AG09309 (cell line): ENCODE data around the gene SLC12A6.
A peak's percentile ranks its signal among the peaks of the same experiment; 100 is the strongest.

Experiments used
- DNase-seq: peaks from one replicate; pipeline ENCODE4 v3.0.0-alpha.2; 2010; ENCODE audit warnings: low read depth
- H3K4me3 ChIP-seq: 2 replicates; pipeline ENCODE4 v1.5.1; 2011; ENCODE audit warnings: mild to moderate bottlenecking, low read depth, low read length, moderate library complexity; ENCODE audit not compliant: control insufficient read depth
- TF ChIP-seq, protein P1 (sequence below): IDR thresholded peaks from 2 replicates; pipeline ENCODE4 v1.5.1; 2011; ENCODE audit warnings: mild to moderate bottlenecking, low read depth, low read length, inconsistent platforms; ENCODE audit not compliant: insufficient read depth, control insufficient read depth; ENCODE audit errors: missing control alignments

SLC12A6 gene

GRCh38 chr15:34246276-34246976, 91.2 kb downstream of the SLC12A6 start:
- DNase-seq: no peak
- TF ChIP-seq, protein P1, sequence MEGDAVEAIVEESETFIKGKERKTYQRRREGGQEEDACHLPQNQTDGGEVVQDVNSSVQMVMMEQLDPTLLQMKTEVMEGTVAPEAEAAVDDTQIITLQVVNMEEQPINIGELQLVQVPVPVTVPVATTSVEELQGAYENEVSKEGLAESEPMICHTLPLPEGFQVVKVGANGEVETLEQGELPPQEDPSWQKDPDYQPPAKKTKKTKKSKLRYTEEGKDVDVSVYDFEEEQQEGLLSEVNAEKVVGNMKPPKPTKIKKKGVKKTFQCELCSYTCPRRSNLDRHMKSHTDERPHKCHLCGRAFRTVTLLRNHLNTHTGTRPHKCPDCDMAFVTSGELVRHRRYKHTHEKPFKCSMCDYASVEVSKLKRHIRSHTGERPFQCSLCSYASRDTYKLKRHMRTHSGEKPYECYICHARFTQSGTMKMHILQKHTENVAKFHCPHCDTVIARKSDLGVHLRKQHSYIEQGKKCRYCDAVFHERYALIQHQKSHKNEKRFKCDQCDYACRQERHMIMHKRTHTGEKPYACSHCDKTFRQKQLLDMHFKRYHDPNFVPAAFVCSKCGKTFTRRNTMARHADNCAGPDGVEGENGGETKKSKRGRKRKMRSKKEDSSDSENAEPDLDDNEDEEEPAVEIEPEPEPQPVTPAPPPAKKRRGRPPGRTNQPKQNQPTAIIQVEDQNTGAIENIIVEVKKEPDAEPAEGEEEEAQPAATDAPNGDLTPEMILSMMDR: no peak
- H3K4me3 ChIP-seq: no peak overlapping the region

- DNase-seq: no peak
- H3K4me3 ChIP-seq: no peak overlapping the region
- TF ChIP-seq, protein P1: no peak
Observed at GRCh38 chr15:34243226-34243625, 94.4 kb downstream of the SLC12A6 start.

DNA sequence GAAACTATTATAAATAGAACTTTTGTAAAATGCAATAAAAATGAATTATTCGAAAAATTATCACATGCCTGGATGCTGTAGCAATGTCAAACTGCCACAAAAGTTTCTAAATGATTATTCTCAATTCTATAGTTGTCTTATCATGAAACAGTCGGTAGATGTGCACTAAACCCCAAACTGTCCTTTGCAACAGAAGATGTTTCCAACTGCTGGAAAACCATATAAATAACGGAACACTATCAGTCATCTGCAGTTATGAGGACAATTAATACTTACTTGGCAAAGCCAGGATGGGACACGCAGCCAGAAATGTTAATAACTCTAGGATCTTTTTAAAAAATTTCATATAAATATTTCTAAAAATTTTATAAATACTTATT, 95.3 kb downstream of the SLC12A6 start:
- no peak overlapping the region for H3K4me3 ChIP-seq
- TF ChIP-seq, protein P1: no peak
- no peak for DNase-seq

GRCh38 chr15:34241376-34242330, 95.9 kb downstream of the SLC12A6 start:
- H3K4me3 ChIP-seq: no peak overlapping the region
- TF ChIP-seq, protein P1: peak; percentile 63
- DNase-seq: no peak

DNA sequence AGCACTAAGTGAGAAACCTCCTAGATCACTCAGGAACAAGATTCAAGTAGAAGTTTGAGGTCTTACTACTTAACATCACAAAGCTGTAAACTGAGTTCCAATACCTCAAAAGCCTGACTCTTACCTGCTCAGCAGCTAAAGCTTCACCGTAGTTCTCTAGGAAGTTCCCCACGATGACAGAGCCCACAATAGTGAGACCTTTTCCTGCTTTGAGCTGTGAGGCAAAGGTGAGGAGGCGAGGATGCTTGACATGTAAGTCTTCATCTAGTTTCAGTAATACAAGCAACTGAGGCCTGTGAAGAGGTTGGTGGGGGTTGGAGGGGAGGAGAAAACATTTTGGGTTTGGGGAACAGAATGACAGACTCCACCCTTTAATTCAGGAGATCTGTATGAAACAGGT, 97.0 kb downstream of the SLC12A6 start:
- H3K4me3 ChIP-seq: no peak overlapping the region
- DNase-seq: no peak
- TF ChIP-seq, protein P1: no peak

- peak; percentile 63 for DNase-seq
- TF ChIP-seq, protein P1: no peak
- no peak overlapping the region for H3K4me3 ChIP-seq
Observed at GRCh38 chr15:34239151-34239808, 98.3 kb downstream of the SLC12A6 start.
